ENCODE measurements around the gene IGSF9B. TPM values are rescaled to one million over a fixed set of nuclear protein-coding genes. Genes with fewer than 3 reads are reported as not detected.

The IGSF9B gene
- total RNA-seq, 1 donor from 2014 or later: 38.9 TPM

- ATAC-seq (ENCODE audit: poor library complexity) (no peak), DNase-seq (no peak)
- intact Hi-C loops (cut with DNase I): no loop called here
Observed at GRCh38 chr11:133898770-133899115, 58.0 kb downstream of the IGSF9B start.

- intact Hi-C loops (cut with DNase I): no loop called here
- DNase-seq (no peak), ATAC-seq (ENCODE audit: poor library complexity) (no peak)
Observed at GRCh38 chr11:133898031-133898769, 58.6 kb downstream of the IGSF9B start.

- intact Hi-C loops (cut with DNase I): no loop called here
- no peak for ATAC-seq (ENCODE audit: poor library complexity)
- no peak for DNase-seq
Observed at GRCh38 chr11:133897331-133897650, 59.5 kb downstream of the IGSF9B start.

- DNase-seq (no peak), ATAC-seq (ENCODE audit: poor library complexity) (no peak)
- intact Hi-C loops (cut with DNase I): no loop called here
Observed at GRCh38 chr11:133896642-133897330, 60.0 kb downstream of the IGSF9B start.

GRCh38 chr11:133896028-133896427 is 60.7 kb downstream of the IGSF9B start:
- ATAC-seq (ENCODE audit: poor library complexity) (no peak), DNase-seq (no peak)
- intact Hi-C loops (cut with DNase I): no loop called here

- no peak for ATAC-seq (ENCODE audit: poor library complexity)
- intact Hi-C loops (cut with DNase I): no loop called here
Observed at GRCh38 chr11:133895551-133895950, 61.2 kb downstream of the IGSF9B start.

GRCh38 chr11:133895061-133895479 is 61.7 kb downstream of the IGSF9B start:
- intact Hi-C loops (cut with DNase I): no loop called here
- DNase-seq: no peak
- peak; percentile 42 for ATAC-seq (ENCODE audit: poor library complexity)

More at GRCh38 chr11:133895551-133895950, 61.2 kb downstream of the IGSF9B start:
- no peak for DNase-seq

- no peak for DNase-seq
Observed at GRCh38 chr11:133893381-133893780, 63.4 kb downstream of the IGSF9B start.

GRCh38 chr11:133892584-133893380 is 64.0 kb downstream of the IGSF9B start:
- intact Hi-C loops (cut with DNase I): no loop called here
- DNase-seq (no peak), ATAC-seq (ENCODE audit: poor library complexity) (no peak)

More at GRCh38 chr11:133893381-133893780, 63.4 kb downstream of the IGSF9B start:
- ATAC-seq (ENCODE audit: poor library complexity): no peak
- intact Hi-C loops (cut with DNase I): no loop called here

- DNase-seq: no peak
- intact Hi-C loops (cut with DNase I): no loop called here
- ATAC-seq (ENCODE audit: poor library complexity): no peak
Observed at GRCh38 chr11:133892126-133892525, 64.6 kb downstream of the IGSF9B start.

GRCh38 chr11:133889893-133890292 is 66.9 kb downstream of the IGSF9B start:
- DNase-seq: no peak
- ATAC-seq (ENCODE audit: poor library complexity): no peak
- intact Hi-C loops (cut with DNase I): no loop called here

GRCh38 chr11:133889188-133889587 is 67.6 kb downstream of the IGSF9B start:
- DNase-seq: no peak

GRCh38 chr11:133887692-133888332 is 69.0 kb downstream of the IGSF9B start:
- intact Hi-C loops (cut with DNase I): no loop called here
- DNase-seq (no peak), ATAC-seq (ENCODE audit: poor library complexity) (no peak)

More at GRCh38 chr11:133889188-133889587, 67.6 kb downstream of the IGSF9B start:
- no peak for ATAC-seq (ENCODE audit: poor library complexity)
- intact Hi-C loops (cut with DNase I): no loop called here

GRCh38 chr11:133886029-133886428 is 70.7 kb downstream of the IGSF9B start:
- ATAC-seq (ENCODE audit: poor library complexity) (no peak), DNase-seq (no peak)
- intact Hi-C loops (cut with DNase I): no loop called here

GRCh38 chr11:133872160-133872559 is 84.6 kb downstream of the IGSF9B start:
- DNase-seq (no peak), ATAC-seq (ENCODE audit: poor library complexity) (peak; percentile 51)
- intact Hi-C loops (cut with DNase I): no loop called here

- no peak for ATAC-seq (ENCODE audit: poor library complexity)
- intact Hi-C loops (cut with DNase I): no loop called here
- DNase-seq: no peak
Observed at GRCh38 chr11:133867456-133867855, 89.3 kb downstream of the IGSF9B start.

GRCh38 chr11:133865466-133865865 is 91.3 kb downstream of the IGSF9B start:
- intact Hi-C loops (cut with DNase I): no loop called here
- ATAC-seq (ENCODE audit: poor library complexity) (no peak), DNase-seq (no peak)

GRCh38 chr11:133864756-133865155 is 92.0 kb downstream of the IGSF9B start:
- intact Hi-C loops (cut with DNase I): no loop called here
- peak; percentile 42 for DNase-seq
- ATAC-seq (ENCODE audit: poor library complexity): no peak

GRCh38 chr11:133860151-133860550 is 96.6 kb downstream of the IGSF9B start:
- DNase-seq (no peak), ATAC-seq (ENCODE audit: poor library complexity) (no peak)
- intact Hi-C loops (cut with DNase I): no loop called here

All from Right ventricle myocardium superior (tissue), 1 donor.